ENCODE results near the gene GPER1.
"Not testable (repeated sequence)": the region's sequence is repeated elsewhere in the genome, so short reads cannot be mapped to it uniquely, and the experiment has no call there.

The GPER1 gene

DNA sequence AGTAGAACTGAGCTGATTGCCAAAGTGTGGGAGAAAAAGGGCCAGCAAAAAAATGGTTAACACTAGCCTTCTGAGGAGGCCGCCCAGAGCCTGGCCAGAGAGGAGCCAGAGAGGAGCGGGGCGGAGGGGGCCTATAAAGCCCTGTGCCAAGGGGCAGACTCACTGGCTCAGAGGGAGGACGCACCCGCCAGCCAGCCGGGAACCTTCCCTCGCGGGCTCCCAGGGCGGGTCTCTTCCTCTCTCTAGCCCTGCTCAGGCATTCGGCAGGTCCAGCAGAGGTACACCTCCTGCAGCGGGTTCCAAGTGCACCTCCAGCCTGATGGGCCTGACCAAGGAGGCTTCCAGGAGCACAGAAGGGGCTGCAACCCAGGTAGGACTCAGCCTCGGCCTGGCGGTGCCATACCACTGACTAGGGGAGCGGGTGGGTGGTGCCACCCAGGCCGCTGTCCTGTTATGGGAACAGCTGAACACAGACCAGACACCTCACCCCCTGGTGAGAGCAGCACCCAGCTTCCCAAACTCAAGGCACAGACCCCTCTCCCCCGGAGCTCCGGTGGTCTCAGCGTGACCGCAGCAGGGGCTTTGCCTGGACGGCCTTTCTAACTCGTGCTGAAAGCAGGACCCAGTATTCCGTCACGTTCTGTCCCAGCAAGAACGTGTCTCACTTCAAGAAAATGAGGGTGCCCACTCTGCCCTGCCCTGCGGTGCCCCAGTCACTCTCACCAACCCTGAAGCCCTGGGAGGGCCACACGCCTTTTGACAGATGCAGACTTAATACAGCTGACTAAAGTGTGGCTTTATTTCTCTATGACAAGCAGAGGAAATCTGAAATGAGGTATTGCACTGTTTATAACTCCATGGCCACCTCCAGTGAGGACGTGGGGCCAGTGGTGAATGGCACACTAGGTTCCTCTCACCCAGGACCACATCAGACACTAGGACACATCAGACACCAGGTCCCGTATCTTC lies at the start of gene GPER1:
Gene GPER1 (plus strand): TSS at position 162 of the 969 bp plus-strand sequence. CDS start 3,616 bp downstream, outside the sequence.
- H3K36me3 Mint-ChIP-seq (ENCODE audit: low read depth) = no peaks in the 10 kb centered on the region
- H3K27ac Mint-ChIP-seq = peak within 1 kb of the TSS; percentile 59
- H3K4me3 Mint-ChIP-seq = peak within 1 kb of the TSS; percentile 57
- H3K27me3 Mint-ChIP-seq = no peaks in the 10 kb centered on the region
- peaks cover 16% of the 10 kb centered on the region for H3K4me1 Mint-ChIP-seq
- DNase-seq (no peak), ATAC-seq (no peak)
- no peaks in the 10 kb centered on the region for H3K9me3 Mint-ChIP-seq

DNA sequence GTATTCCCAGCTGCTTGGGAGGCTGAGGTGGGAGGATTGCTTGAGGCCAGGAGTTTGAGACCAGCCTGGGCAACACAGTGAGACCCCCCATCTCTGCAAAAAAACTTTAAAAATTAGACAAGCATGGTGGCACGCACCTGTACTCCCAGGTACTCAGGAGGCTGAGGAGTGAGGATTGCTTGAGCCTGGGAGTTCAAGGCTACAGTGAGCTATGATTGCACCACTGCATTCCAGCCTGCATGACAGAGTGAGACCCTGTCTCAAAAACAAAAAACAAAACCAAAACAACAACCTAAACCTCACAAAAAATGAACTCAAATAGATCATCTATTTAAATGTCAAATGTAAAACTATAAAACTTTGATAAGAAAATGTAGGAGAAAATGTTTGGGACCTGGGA lies 47.7 kb upstream of the GPER1 start:
- peaks cover 22% of the 10 kb centered on the region for H3K27me3 Mint-ChIP-seq
- not testable (repeated sequence) for H3K27ac Mint-ChIP-seq; H3K9me3 Mint-ChIP-seq; DNase-seq; H3K4me3 Mint-ChIP-seq; ATAC-seq; H3K36me3 Mint-ChIP-seq (ENCODE audit: low read depth)
- peaks cover 34% of the 10 kb centered on the region for H3K4me1 Mint-ChIP-seq

- H3K27ac Mint-ChIP-seq = peak overlapping the region; percentile 59
- DNase-seq = no peak
- peaks cover 22% of the 10 kb centered on the region for H3K27me3 Mint-ChIP-seq
- H3K4me3 Mint-ChIP-seq = peak overlapping the region; percentile 56
- no peak for ATAC-seq
- peaks cover 40% of the 10 kb centered on the region for H3K4me1 Mint-ChIP-seq
- no peaks in the 10 kb centered on the region for H3K9me3 Mint-ChIP-seq
- peaks cover 2% of the 10 kb centered on the region for H3K36me3 Mint-ChIP-seq (ENCODE audit: low read depth)
Measured at GRCh38 chr7:1040790-1041189, 47.1 kb upstream of the GPER1 start.

GRCh38 chr7:1041551-1042491 lies 46.1 kb upstream of the GPER1 start:
- Mint-ChIP-seq H3K9me3 (no peaks in the 10 kb centered on the region), H3K4me3 (peak overlapping the region; percentile 24), H3K27me3 (peaks cover 22% of the 10 kb centered on the region), H3K27ac (no peak overlapping the region), H3K4me1 (peaks cover 42% of the 10 kb centered on the region), H3K36me3 (ENCODE audit: low read depth) (peaks cover 2% of the 10 kb centered on the region)
- DNase-seq = no peak
- ATAC-seq = no peak

DNA sequence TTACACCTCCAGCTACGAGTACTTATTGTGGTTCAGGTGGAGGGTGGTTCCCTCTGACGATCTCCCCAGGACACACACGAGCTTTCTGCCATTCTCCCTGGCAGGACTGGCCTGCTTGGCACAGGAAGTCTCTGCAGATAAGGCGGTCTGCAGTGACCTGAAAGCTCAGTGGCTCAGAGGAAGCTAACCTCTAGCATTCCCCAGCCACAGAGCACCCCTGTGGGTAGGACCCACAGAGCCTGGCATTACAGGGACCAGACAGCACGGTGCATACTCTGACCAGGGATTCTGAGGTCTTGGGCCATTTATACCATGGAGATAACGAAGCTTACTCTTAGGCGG lies 45.5 kb upstream of the GPER1 start:
- no peak for DNase-seq
- ATAC-seq = no peak
- H3K27ac Mint-ChIP-seq = no peak overlapping the region
- peaks cover 2% of the 10 kb centered on the region for H3K36me3 Mint-ChIP-seq (ENCODE audit: low read depth)
- H3K4me3 Mint-ChIP-seq = no peak overlapping the region
- H3K4me1 Mint-ChIP-seq = peaks cover 47% of the 10 kb centered on the region
- no peaks in the 10 kb centered on the region for H3K9me3 Mint-ChIP-seq
- peaks cover 22% of the 10 kb centered on the region for H3K27me3 Mint-ChIP-seq

- Mint-ChIP-seq H3K27ac (peak overlapping the region; percentile 52), H3K27me3 (peaks cover 22% of the 10 kb centered on the region), H3K9me3 (no peaks in the 10 kb centered on the region), H3K4me1 (peaks cover 50% of the 10 kb centered on the region), H3K36me3 (ENCODE audit: low read depth) (peaks cover 2% of the 10 kb centered on the region), H3K4me3 (peak overlapping the region; percentile 69)
- ATAC-seq (no peak), DNase-seq (no peak)
Measured at GRCh38 chr7:1043552-1044188, 44.2 kb upstream of the GPER1 start.

- Mint-ChIP-seq H3K27me3 (peaks cover 22% of the 10 kb centered on the region), H3K27ac (peak within 1 kb of the TSS; percentile 52), H3K4me1 (peaks cover 57% of the 10 kb centered on the region), H3K36me3 (ENCODE audit: low read depth) (peaks cover 2% of the 10 kb centered on the region), H3K9me3 (no peaks in the 10 kb centered on the region), H3K4me3 (peak within 1 kb of the TSS; percentile 84)
- DNase-seq (peak; percentile 95), ATAC-seq (peak; percentile 93)
Measured at GRCh38 chr7:1044189-1045068, 43.5 kb upstream of the GPER1 start, which contains the start of gene GPR146. GPR146 (plus strand) TSS chr7:1044546; CDS start chr7:1057516, 12,970 bp downstream.

DNA sequence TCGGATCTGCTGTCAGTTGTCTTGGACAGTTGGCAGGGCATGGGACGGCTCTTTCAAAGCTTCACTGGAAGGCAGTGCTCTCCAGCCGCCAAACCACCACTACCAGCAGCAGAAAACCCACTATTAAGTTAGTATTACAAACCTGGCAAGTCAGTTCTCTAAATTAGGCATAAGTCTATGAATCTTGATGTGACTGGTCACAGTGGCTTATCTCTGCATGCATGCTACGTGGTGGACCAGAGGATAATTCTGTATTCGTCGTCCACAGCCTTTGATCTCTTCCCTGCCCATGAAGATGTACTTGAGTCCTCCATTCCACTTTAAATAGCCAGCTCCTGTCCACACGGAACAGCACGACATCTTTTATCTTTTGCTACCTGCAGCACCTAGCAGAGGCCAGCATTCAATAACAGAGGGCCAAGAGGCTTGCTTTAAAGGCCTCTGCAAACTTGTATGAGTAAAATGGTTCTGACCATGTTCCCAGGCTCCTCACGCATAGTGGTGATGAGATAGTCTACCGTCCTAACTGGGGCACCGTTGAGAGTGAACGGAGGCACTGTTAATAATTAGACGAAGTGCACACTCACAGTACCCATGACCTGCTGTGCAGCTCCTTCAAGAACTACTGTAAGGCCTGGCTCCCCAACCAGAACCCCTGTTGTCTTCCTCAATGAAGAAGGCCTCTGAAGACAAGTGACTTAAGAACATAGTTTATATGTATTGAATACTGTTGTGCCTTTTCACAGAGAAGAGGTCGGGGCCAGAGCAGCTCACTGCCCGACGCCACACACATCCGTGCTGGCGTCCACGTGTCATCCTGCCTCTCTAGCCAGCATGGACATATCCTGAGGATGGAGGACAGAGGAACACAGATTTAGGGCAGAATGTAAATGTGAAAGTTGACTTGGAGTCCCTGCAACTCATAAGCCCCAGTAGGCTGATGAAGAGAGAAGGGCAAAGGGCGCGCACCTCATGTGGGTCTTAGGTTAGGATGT lies 42.5 kb upstream of the GPER1 start:
- ATAC-seq (no peak), DNase-seq (no peak)
- peaks cover 2% of the 10 kb centered on the region for H3K36me3 Mint-ChIP-seq (ENCODE audit: low read depth)
- H3K9me3 Mint-ChIP-seq = no peaks in the 10 kb centered on the region
- H3K27me3 Mint-ChIP-seq = peaks cover 20% of the 10 kb centered on the region
- peak overlapping the region; percentile 51 for H3K27ac Mint-ChIP-seq
- H3K4me3 Mint-ChIP-seq = peak overlapping the region; percentile 84
- H3K4me1 Mint-ChIP-seq = peaks cover 60% of the 10 kb centered on the region

GRCh38 chr7:1046722-1047679 lies 40.9 kb upstream of the GPER1 start:
- Mint-ChIP-seq H3K4me1 (peaks cover 51% of the 10 kb centered on the region), H3K4me3 (no peak overlapping the region), H3K27me3 (peaks cover 6% of the 10 kb centered on the region), H3K27ac (no peak overlapping the region), H3K36me3 (ENCODE audit: low read depth) (peaks cover under 1% of the 10 kb centered on the region), H3K9me3 (no peaks in the 10 kb centered on the region)
- no peak for ATAC-seq
- DNase-seq = no peak

- DNase-seq = no peak
Measured at GRCh38 chr7:1049006-1049741, 38.7 kb upstream of the GPER1 start.

DNA sequence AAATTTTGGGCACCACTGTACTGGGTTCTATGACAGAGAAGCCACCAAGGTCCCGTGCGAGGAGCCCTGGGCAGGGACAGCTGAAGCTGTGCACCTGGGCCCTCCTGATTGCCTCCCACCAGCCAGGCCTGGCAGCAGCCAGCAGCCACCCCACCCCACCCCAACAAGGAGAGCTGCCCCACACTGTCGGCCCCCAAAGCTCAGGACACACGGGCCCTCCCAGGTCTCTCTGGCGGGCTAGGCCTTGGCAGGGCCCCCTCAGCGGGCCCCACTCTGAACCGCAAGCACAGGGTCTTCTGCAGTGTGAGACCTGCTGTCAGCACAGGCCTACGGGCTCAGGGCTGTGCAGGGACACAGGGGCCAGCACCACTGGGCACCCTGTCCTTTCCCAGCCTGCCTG lies 38.1 kb upstream of the GPER1 start:
- H3K4me3 Mint-ChIP-seq = no peak overlapping the region

More at GRCh38 chr7:1049006-1049741, 38.7 kb upstream of the GPER1 start:
- no peak overlapping the region for H3K27ac Mint-ChIP-seq
- H3K4me1 Mint-ChIP-seq = peaks cover 31% of the 10 kb centered on the region
- ATAC-seq = no peak
- H3K9me3 Mint-ChIP-seq = no peaks in the 10 kb centered on the region
- no peaks in the 10 kb centered on the region for H3K27me3 Mint-ChIP-seq
- H3K4me3 Mint-ChIP-seq = no peak overlapping the region
- no peaks in the 10 kb centered on the region for H3K36me3 Mint-ChIP-seq (ENCODE audit: low read depth)

More for the DNA sequence above, 38.1 kb upstream of the GPER1 start:
- DNase-seq = no peak
- Mint-ChIP-seq H3K9me3 (no peaks in the 10 kb centered on the region), H3K27me3 (no peaks in the 10 kb centered on the region), H3K36me3 (ENCODE audit: low read depth) (no peaks in the 10 kb centered on the region), H3K4me1 (peaks cover 30% of the 10 kb centered on the region), H3K27ac (no peak overlapping the region)
- no peak for ATAC-seq

All from activated naive CD8-positive, alpha-beta T cell treated with anti-CD3 and anti-CD28 coated beads, Interleukin-2, amount 50 U/mL, for 24 hours (primary cell).